CMK (cell line): ENCODE measurements around the gene ALG1L2.
A peak's percentile ranks its signal among the peaks of the same experiment; 100 is the strongest.
"Not testable (repeated sequence)": the region's sequence is repeated elsewhere in the genome, so short reads cannot be mapped to it uniquely, and the experiment has no call there.

Source experiments
- DNase-seq: peaks from one replicate; pipeline ENCODE4 v3.0.0-alpha.2; 2010; ENCODE audit warnings: low read depth

The ALG1L2 gene

DNA sequence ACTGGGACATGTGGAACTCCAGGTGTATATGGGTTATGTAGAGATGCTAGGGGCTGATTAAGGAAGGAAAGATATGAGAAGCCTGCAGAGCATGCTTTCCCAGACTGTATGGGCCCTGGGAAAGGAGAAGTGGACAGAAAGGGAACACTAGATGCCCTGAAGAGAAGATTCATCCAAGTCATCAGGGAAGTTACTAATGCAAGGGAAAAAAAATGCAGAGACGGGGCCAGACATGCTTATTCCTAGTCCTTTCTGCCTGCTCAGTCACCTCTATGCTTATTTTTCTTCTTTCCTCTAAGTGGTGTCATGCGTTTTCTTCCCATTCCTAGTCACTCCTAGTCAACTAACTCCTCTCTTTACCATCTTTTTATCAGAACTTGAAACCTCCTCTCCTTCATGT lies 43.8 kb downstream of the ALG1L2 start:
- not testable (repeated sequence) for DNase-seq

DNA sequence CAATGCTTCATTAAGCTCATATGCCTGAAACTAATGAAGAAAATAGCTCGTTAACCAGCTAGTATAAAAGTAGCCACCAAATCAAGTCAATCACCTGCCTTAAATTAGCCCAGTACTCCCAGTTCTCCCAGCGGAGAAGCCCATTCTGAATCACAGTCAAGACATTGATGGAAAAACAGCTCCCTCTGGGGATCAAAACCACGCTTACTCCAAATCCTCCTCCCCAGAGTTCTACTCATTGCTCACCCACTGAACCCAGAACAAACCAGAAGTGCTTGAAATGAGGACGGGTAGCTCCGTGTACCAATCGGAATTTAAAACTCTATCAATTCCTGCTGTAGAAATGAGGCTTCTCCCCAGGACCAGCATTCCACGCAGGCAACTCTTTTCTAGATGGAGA lies 54.7 kb downstream of the ALG1L2 start:
- not testable (repeated sequence) for DNase-seq

DNA sequence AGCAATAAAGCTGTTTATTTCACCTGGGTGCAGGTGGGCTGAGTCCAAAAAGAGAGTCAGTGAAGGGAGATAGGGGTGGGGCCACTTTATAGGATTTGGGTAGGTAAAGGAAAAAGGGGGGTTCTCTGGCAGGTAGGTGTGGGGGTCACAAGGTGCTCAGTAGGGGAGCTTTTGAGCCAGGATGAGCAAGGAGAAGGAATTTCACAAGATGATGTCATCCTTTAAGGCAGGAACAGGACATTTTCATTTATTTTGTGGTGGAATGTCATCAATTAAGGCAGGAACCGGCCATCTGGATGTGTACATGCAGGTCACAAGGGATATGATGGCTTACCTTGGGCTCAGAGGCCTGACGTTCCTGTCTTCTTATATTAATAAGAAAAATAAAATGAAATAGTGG lies 56.1 kb downstream of the ALG1L2 start:
- not testable (repeated sequence) for DNase-seq

DNA sequence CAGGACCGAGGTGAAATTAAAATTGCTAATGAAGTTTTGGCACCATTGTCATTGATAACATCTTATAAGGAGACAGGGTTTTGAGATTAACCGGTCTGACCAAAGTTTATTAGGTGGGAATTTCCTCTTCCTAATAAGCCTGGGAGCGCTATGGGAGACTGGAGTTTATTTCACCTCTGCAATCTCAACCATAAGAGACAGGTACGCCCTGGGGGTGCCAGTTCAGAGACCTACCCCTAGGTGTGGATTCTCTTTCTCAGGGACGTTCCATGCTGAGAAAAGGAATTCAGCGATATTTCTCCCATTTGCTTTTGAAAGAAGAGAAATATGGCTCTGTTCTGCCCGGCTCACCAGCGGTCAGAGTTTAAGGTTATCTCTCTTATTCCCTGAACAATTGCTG lies 57.4 kb downstream of the ALG1L2 start:
- not testable (repeated sequence) for DNase-seq

- DNase-seq: not testable (repeated sequence)
Measured at GRCh38 chr3:130140756-130141155, 59.1 kb downstream of the ALG1L2 start.

DNA sequence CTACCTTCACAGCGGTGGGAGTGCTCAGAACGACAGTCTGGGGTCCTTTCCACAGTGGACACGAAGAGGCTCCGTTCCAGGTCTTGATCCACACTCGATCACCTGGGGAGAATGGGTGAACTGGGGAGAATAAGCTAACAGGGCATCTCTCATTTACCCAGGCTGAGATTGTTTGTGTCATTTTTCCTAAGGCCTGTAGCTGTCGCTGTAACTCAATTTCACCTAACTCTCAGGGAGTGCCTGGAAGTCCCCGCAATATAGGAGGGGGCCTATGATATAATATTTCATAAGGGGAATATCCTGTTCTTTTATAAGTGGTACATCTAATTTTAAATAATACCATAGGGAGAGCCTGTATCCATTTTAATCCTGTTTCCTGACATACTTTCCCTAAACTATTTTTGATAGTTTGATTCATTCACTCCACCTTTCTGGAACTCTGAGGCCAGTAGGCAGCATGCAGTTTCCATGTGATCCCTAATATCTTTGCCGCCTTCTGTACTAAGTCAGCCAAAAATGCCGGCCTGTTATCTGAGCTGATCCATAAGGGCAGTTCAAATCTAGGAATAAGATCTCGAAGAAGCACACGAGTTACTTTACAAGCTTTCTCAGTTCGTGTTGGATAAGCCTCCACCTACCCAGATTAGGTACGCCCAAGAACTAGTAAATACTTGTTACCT lies 62.2 kb downstream of the ALG1L2 start:
- not testable (repeated sequence) for DNase-seq

DNA sequence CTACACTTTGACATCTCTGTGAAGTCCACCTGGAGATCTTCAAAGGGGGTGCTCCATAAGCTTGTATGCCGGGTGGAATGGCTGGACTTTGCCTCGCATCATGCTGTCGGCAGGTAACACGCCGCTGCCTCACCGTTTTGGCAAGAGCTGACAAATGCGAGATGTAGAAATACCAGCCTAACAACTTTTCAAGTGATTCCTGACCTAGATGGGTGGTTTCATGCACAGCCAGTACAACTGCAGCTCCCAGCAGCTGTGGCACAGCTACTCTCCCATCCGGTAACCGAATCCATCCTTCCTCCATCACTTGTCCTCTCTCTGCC lies 62.7 kb downstream of the ALG1L2 start:
- DNase-seq: not testable (repeated sequence)

GRCh38 chr3:130145456-130145855 lies 63.8 kb downstream of the ALG1L2 start:
- not testable (repeated sequence) for DNase-seq

DNA sequence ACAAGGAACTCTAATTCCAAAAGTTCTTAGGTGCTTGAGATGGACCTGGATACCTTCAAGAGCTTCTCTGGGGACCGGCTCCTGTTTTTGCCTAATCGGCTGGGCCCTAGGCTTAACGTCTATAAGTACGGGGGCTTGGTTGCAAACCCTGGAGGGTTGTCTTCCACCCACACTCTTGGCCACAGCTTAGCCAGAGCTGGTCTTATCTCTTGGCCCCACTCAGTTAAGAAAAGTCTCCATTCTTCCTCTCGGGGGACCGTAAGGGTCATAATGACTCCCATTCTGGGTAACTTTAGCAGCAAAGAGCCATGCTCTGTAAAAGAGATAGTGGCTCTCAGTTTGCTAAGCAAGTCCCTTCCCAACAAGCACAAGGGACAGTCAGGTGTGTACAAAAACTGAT lies 64.8 kb downstream of the ALG1L2 start:
- DNase-seq: peak; percentile 33
